ENCODE data around the gene MAPRE3.

DNA sequence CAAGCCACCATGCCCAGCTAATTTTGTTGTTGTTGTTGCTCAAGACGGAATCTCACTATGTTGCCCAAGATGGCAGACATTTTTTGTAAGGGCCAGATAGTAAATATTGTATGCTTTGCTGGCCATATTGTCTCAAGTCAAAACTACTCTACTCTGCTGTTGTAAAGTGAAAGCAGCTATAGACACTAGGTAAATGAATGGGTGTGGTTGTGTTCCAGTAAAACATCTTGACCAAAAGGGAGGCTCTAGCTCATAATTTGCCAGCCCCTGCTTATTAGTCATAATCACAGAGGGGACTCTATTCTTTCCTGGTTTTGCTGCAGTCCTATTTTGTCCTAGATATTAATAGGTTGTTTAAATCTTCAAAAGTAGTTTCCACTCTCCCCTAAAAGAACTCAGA, 24.5 kb downstream of the MAPRE3 start:
- TF ChIP-seq, protein P1, sequence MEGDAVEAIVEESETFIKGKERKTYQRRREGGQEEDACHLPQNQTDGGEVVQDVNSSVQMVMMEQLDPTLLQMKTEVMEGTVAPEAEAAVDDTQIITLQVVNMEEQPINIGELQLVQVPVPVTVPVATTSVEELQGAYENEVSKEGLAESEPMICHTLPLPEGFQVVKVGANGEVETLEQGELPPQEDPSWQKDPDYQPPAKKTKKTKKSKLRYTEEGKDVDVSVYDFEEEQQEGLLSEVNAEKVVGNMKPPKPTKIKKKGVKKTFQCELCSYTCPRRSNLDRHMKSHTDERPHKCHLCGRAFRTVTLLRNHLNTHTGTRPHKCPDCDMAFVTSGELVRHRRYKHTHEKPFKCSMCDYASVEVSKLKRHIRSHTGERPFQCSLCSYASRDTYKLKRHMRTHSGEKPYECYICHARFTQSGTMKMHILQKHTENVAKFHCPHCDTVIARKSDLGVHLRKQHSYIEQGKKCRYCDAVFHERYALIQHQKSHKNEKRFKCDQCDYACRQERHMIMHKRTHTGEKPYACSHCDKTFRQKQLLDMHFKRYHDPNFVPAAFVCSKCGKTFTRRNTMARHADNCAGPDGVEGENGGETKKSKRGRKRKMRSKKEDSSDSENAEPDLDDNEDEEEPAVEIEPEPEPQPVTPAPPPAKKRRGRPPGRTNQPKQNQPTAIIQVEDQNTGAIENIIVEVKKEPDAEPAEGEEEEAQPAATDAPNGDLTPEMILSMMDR (IDR thresholded peaks at IDR 0.05) = no peak
- TF ChIP-seq POLR2AphosphoS5 (IDR thresholded peaks at IDR 0.05) = no peak
